Stimulated activated CD4-positive, alpha-beta T cell treated with anti-CD3 and anti-CD28 coated beads, Interleukin-15, amount 100 ng/mL, for 48 hours (primary cell): ENCODE results near the gene RND2.

ENCODE experiments used
- DNase-seq, 2 donors: peaks; one replicate each; pipeline ENCODE4 v3.0.0-alpha.2; 2020; ENCODE audit warnings: low read depth in 2 of 2

RND2 gene

GRCh38 chr17:43079641-43080302, 54.7 kb downstream of the RND2 start:
- no peak for DNase-seq
